ENCODE data around the gene DHRS1.
"Not testable (repeated sequence)": the region's sequence is repeated elsewhere in the genome, so short reads cannot be mapped to it uniquely, and the experiment has no call there.

Gene DHRS1

GRCh38 chr14:24261969-24262327 lies 37.6 kb downstream of the DHRS1 start:
- DNase-seq: no peak

GRCh38 chr14:24261256-24261968 lies 38.2 kb downstream of the DHRS1 start:
- DNase-seq: no peak

GRCh38 chr14:24260780-24261157 lies 38.8 kb downstream of the DHRS1 start:
- DNase-seq: no peak

GRCh38 chr14:24260026-24260779 lies 39.4 kb downstream of the DHRS1 start:
- DNase-seq: no peak

GRCh38 chr14:24259282-24260025 lies 40.1 kb downstream of the DHRS1 start:
- no peak for DNase-seq

- DNase-seq: no peak
Observed at GRCh38 chr14:24258548-24259265, 40.9 kb downstream of the DHRS1 start.

GRCh38 chr14:24258119-24258518 lies 41.5 kb downstream of the DHRS1 start:
- DNase-seq: no peak

GRCh38 chr14:24256960-24257359 lies 42.6 kb downstream of the DHRS1 start:
- no peak for DNase-seq

GRCh38 chr14:24255931-24256711 lies 43.5 kb downstream of the DHRS1 start:
- DNase-seq: no peak

- no peak for DNase-seq
Observed at GRCh38 chr14:24255438-24255837, 44.1 kb downstream of the DHRS1 start.

- DNase-seq: no peak
Observed at GRCh38 chr14:24254630-24255392, 44.8 kb downstream of the DHRS1 start.

- no peak for DNase-seq
Observed at GRCh38 chr14:24253936-24254335, 45.6 kb downstream of the DHRS1 start.

GRCh38 chr14:24252289-24253124 lies 47.1 kb downstream of the DHRS1 start:
- DNase-seq: no peak

- DNase-seq: no peak
Observed at GRCh38 chr14:24251880-24252288, 47.7 kb downstream of the DHRS1 start.

GRCh38 chr14:24250354-24250753 lies 49.2 kb downstream of the DHRS1 start:
- DNase-seq: no peak

GRCh38 chr14:24249230-24250021 lies 50.2 kb downstream of the DHRS1 start:
- no peak for DNase-seq

- DNase-seq: no peak
Observed at GRCh38 chr14:24247422-24247821, 52.2 kb downstream of the DHRS1 start.

- no peak for DNase-seq
Observed at GRCh38 chr14:24246765-24247212, 52.8 kb downstream of the DHRS1 start.

- DNase-seq: not testable (repeated sequence)
Observed at GRCh38 chr14:24245350-24245749, 54.2 kb downstream of the DHRS1 start.
